GM21447 (cell line): ENCODE measurements around the gene CNTNAP2.

Experiments used
- ATAC-seq: cut with Tn5 transposase; IDR thresholded peaks from one replicate; pipeline ENCODE4 v1.9.1; 2021; ENCODE audit not compliant: unreplicated experiment

CNTNAP2 gene

GRCh38 chr7:146116521-146117222 is at the start of gene CNTNAP2:
Gene CNTNAP2, plus strand, starts transcription at chr7:146116801. Its CDS starts 76 bp downstream, at chr7:146116877.
- ATAC-seq = no peak

DNA sequence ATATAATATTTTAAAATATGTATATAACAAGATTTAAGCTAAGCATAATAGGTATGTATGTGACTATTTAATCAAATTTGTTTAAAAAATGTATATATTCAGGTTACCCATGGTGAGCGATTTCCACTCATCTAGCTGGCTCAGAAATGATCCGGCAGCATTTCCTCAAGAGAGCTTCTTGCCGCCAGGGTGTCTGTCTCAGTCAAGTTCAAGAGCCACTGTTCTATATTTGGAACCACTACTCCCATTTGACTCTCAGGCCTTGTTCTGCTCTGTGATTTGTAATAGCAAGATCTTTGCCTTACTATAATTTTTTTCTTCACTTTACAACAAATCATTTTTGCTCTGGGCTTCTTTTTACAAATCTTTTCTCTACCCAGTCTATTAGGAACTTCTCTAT is 48.7 kb upstream of the CNTNAP2 start:
- ATAC-seq = no peak

- no peak for ATAC-seq
Observed at GRCh38 chr7:146074195-146074765, 42.3 kb upstream of the CNTNAP2 start.

- ATAC-seq = no peak
Observed at GRCh38 chr7:146076344-146076743, 40.3 kb upstream of the CNTNAP2 start.

- no peak for ATAC-seq
Observed at GRCh38 chr7:146084086-146084485, 32.5 kb upstream of the CNTNAP2 start.

DNA sequence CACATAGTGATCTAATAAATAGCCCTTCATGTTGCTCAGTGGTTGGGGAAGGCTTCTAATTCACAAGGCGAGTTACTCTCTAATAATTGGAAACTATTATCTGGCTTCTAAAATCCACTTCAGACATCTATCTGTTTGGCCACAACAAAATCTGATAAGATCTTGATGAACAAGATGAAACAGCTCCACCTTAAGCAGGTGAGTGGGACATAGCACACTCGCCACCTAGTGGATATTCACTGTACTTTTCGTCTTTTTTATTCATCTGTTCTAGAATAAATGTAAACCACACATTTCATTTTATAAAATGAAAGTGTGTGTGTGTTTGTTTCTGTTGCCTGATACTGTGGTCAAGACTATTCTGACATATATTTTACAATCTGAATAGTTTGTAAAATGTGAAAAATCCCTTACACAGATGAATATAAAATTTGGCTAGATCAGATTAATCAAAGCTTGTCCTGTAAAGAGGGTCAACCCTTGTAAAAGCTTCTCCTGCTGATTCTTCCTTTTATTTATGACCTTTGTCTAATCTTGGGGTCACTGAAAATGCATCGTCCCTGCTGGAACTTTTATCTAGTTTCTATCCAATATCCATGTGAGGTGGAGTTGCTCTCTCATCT is 26.5 kb upstream of the CNTNAP2 start:
- peak; percentile 79 for ATAC-seq

GRCh38 chr7:146094356-146094755 is 22.2 kb upstream of the CNTNAP2 start:
- no peak for ATAC-seq

DNA sequence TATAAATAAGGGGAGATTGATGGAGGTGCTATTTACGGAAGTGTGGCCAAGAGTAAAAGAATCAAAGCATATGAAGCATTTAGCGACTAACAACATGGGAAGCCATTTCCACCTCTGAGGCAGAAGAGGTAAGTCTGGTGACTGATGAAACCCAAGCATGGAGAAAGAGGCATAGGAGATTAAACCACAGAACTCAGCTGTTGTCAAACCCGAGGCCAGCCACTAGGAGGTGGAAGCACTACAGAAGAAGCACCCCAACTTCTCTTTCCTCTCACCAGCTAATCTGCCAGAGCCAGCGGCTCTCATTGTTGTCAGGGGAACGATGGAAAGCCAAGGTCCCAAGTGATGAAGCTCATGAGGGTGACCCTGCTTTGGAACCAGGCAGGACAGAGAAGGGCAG is 19.6 kb upstream of the CNTNAP2 start:
- no peak for ATAC-seq

- ATAC-seq = no peak
Observed at GRCh38 chr7:146106319-146106718, 10.3 kb upstream of the CNTNAP2 start.

GRCh38 chr7:146112755-146113154 is 3.8 kb upstream of the CNTNAP2 start:
- ATAC-seq = no peak

DNA sequence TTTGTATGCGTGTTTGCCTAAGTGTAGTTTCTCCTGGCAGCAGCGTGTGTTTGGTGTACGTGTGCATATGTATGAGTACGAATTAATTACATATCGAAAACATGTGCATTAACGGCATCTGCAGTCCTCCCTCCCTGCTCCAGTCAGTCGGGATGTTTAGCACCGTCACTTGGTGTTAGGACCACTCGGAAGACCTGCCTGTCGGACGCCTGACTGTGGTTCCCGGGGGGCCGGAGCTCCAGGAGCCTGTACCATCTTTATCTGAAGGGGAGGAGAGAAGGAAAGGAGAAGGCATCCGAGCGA is 1.1 kb upstream of the CNTNAP2 start:
- no peak for ATAC-seq

GRCh38 chr7:146115851-146116520 is 615 bp upstream of the CNTNAP2 start:
- ATAC-seq = no peak

DNA sequence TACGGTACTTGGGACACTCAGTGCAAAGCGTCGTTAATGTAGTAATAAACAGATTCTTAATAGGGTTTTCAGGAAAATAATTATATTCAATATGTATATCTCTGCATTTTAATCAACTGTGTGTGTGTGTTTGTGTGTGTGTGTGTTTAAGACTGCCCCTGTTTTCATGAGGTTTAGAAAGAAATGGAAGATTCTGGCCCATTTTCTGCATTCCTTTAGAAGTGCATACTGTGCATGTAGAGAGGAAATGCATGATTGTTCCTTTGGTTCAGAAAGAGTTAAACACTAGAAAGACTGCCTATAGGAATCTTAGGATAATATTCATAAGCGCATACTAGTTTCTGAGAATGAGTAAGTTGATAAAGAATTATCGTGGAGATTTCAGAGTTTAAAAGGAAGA is 975 bp downstream of the CNTNAP2 start:
- ATAC-seq = no peak

- no peak for ATAC-seq
Observed at GRCh38 chr7:146119002-146119401, 2.4 kb downstream of the CNTNAP2 start.

- ATAC-seq = no peak
Observed at GRCh38 chr7:146123715-146124114, 7.1 kb downstream of the CNTNAP2 start.

- no peak for ATAC-seq
Observed at GRCh38 chr7:146126767-146127509, 10.3 kb downstream of the CNTNAP2 start.

- no peak for ATAC-seq
Observed at GRCh38 chr7:146129296-146129695, 12.7 kb downstream of the CNTNAP2 start.

- no peak for ATAC-seq
Observed at GRCh38 chr7:146129997-146130396, 13.4 kb downstream of the CNTNAP2 start.

DNA sequence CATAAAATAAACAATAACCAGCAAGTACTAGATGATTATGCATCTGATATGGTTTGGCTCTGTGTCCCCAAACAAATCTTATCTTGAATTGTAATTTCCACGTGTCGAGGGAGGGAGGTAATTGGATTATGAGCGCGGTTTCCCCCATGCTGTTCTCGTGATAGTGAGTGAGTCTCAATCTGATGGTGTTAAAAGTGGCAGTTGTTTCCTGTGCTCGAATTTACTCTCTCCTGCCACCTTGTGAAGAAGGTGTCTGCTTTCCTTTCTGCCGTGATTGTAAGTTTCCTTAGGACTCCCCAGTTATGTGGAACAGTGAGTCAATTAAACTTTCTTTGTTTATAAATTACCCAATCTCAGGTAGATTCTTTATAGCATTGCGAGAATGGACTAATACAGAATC is 15.1 kb downstream of the CNTNAP2 start:
- ATAC-seq = no peak

GRCh38 chr7:146136357-146136875 is 19.8 kb downstream of the CNTNAP2 start:
- no peak for ATAC-seq

DNA sequence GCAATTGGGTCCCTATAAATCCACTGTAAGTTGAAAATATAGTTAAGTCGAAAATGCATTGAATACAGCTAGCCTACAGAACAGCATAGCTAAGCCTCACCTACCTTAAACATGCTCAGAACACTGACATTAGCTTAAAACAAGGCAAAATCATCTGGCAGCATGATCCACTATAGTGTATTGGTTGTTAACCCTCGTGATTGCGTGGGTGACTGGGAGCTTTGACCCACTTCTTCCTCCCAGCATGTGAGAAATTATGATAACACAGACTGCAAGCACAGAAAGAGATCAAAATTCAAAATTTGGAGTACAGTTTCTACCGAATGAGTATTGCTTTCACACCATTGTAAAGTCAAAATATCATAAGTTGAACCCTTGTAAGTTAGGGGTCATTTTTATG is 22.3 kb downstream of the CNTNAP2 start:
- no peak for ATAC-seq
